GM19023 (cell line): ENCODE results near the gene LHPP.

Source experiments
- ATAC-seq: cut with Tn5 transposase; IDR thresholded peaks from one replicate; pipeline ENCODE4 v1.9.1; 2021; ENCODE audit warnings: mild to moderate bottlenecking, moderate library complexity; ENCODE audit not compliant: unreplicated experiment

LHPP gene

DNA sequence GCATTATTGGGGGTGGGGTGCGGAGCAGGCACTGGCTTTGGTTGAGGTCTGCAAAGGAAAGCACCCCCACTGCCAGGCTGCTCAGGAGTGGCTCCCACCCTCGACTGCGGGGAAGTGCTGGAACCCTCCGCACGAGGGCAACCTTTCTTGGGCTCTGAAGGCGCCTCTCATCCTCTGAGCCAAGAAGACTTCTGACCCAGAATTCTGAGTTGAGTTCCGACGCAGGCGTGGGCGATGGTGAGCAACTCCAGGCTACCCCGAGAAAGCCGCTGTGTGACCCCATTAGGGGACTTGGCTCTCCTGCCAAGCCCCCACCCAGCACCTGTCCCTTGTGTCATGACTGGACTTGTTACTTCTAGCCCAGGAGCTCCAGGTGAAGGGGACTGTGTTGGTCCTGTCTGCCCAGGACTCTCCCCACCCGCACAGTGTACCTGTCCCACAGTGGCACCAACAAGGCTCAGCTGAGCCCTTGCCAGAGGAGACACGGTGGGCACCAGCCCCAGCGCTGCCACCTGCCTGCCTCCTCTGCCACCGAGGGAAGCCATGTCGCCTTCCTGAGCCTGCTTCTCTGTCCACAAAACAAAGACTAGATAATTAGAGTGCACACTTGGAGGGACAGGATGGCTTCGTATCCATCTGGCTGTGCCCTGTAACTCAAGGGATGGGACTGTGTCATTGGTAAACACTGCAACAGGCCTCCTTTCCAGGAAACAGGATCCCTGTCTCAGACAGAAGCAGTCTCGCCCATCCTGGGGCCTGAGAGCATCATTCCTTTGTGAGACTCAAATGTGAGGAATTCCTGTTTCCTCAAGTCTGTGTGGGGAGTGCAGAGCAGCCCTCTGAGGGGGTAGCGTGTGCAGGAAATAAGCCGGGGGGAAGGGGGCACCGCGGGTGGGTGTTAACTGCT lies 128.8 kb downstream of the LHPP start:
- ATAC-seq = no peak

DNA sequence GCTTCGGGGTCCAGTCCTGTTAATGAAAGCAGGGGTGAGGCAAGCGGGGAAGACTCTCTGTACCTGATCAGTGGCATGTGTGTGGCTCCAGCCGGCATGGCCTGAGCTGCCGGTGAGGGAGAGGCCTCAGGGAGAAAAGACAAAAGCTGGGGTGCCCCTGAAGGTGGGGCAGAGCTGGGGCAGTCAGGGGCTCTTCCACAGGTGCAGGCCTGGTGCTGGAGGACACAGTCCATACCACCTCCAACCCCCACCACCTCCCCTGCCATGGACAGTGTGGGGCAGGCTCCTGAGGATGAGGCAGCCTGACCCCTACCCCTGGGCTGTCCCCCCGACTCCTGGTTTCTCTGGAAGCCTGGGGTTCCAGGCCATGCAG lies 129.5 kb downstream of the LHPP start:
- ATAC-seq = no peak

DNA sequence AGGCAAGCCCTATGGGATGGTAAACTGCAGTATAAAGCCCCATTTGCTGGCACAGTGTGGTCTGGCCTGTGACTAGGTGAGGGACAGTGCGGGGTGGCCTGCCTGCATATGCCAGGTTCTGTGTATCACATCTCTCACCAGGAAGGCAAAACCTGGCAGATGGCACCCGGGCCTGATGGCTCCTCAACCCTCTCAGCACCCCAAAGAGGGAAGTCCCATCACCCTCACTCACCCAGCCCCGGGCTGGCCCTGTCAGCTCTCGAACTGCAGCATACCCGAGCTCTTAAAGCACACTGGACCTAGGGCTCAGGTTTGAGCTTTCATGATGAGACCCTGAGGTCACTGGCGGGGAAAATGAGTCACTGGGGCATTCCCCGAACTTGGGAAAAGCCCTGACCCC lies 130.5 kb downstream of the LHPP start:
- no peak for ATAC-seq

DNA sequence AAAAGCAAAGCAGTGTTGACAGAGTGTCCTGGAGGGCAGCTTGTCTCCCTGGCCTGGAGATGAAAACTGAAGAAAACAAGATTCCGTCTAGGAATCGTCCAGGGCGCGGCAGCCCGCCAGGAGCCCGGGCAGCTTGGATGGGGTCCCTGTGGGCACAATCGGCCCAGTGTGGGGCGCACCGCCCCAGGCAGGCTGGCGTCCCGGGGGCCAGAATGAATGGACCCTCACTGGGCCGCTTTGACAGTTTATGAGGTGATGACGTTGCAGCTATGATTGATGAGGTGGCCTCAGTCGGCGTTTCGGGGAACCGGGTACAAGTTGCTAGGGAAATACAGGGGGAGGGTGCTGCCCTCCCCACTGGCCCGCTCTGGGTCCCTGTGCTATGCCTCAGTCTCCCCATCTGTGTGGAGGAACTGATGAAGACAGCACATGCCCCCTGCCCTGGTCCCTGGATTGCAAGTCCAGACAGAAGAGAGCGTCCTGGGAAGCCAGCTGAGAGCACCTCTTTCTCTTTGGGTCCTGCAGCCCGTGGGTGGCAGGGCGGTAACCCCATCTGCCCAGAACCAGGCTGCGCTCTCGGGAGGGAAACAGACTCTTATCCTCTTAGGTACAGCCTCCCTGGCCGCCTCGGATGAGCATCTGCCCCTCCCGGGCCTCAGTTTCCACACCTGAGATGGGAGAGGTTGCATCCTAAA lies 131.3 kb downstream of the LHPP start:
- no peak for ATAC-seq

DNA sequence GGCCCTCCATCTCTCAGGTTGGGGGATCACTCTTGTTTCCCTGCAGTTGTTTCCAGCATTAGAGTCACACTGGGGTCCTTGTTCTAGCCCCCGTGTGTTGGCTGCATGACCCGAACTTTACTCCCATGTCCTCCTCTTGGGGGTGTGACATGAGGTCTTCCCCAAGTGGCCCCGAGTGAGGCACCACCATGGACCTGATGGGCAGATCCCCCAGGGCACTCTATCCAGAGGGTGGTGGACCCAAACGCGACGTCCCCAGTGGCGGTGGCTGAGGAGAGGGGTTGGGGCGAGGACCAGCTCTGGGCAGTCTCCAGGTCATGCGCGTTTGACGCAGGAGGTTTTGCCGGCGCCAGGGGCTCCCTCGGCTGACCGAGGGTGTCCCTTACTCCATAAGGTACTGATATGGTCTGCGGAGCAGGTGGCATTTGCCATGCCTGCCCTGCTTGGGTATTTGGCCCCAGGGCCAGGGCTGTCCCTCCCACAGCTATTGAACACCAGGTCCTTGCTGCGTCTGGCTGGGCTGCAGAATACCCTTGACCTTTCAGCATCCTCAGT lies 131.9 kb downstream of the LHPP start:
- no peak for ATAC-seq

DNA sequence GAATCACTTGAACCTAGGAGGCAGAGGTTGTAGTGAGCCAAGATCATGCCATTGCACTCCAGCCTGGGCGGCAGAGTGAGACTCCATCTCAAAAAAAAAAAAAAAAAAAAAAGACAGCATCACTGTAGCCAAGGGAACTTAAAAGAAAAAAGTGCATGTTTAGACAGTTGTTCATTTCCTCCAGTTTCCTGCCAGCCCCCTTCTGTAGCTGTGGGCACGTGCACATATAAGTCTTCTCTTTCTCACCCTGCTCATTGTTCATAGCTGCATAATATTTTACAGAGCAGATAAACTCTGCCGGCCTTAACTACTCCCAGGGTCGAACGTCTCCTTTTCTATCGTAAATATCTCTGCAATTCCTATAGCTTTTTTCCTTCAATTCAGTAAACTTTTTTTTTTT lies 132.6 kb downstream of the LHPP start:
- no peak for ATAC-seq

DNA sequence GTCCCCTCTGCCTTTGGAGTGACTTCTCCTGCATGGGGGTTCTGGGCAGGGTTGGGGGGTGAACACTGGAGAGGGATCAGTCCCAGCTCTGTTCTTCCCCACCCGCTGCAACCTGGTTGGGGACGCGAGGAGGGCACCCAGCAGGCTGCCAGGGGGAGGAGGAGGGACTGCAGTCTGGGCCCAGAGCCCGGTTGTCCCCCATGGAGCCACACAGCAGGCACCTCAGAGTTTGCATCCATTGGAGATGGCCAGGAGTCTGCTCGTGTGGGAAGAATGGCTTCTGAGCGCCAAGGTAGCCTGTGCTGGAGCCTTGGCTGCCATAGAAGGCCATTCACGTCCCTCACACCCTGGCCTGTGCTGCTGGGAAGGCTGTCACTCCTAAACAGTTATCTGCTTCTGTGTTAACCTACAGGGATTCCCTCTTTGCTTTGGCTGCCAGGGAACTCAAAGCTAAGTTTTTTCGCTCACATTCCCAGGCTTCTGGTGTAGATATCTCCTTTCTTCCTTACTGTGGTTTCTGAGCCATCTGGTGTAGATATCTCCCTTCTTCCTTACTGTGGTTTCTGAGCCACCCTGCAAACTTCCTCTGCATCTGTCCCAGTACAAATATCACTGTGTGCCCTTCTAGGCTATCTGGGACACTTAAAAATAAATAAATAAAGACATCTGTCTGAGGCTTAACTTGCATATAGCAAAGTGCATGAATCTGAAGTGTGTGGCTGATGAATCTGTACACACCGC lies 133.7 kb downstream of the LHPP start:
- ATAC-seq = no peak

DNA sequence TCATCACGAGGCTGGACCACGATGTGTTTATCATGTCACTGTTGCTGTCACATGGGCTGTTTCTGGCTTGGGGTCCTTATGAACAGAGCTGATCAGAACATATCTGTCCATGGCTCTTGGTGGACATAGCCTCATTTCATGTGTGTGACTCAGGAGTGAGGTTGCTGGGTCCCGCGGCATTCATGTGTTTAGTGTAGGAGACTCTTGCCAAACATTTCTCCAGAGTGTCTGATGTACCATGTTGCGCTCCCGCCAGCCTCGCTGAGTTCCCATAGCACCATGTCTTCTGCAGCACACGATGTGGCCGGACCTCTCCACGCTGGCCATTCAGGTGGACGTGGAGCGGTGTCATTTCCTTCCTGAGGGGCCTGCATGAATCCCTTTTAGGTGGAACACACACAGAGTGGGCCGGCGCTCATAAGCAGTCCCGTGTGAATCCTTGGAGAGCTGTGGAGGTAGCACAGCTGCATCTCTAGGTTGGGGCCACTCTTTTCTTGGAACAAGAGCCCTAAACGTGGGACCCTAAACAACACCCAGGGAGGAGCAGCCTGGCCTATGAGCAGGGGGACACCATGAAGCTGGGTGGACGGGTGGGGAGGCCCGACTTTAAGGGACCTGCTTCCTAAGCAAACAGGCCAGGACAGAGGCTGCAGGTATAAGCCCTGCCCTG lies 134.6 kb downstream of the LHPP start:
- no peak for ATAC-seq

DNA sequence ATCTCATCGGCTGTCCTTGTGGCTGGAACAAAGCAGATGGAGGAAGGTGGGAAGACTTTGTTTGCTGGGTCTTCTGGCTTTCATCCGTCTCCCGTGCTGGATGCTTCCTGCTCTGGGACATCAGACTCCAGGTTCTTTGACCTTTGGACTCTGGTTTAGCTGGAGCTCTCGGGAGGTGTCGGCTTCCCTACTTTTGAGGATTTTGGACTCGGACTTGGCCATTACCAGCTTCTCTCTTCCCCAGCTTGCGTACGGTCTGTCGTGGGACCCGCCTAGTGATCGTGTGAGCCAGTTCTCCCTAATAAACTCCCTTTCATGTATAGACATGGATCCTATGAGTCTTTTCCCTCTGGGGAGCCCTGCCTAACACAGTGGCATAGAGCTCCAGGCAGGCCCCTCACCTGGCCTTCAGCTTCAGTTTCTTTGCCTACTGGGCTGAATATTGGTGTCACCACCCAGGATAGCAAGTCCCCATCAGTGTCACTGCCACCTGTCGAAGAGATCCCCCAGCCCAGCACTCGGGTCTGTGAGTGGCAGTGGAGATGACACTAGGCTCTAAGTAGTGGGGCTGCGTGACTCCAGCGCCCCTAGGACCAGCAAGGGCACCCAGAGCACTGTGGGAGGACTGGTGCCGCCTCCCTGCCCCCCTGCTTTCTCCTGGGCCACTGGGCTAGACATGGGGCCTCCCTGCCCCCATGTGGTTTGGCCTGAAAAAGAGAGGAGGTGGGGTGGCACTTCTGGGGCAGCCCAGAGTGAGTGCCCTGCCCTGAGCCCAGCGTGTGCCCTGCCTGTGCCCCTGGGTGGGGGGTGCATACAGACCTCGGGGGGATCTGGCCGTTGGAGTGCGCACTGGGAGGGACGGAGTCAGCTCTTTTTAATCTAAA lies 135.6 kb downstream of the LHPP start:
- ATAC-seq = no peak

DNA sequence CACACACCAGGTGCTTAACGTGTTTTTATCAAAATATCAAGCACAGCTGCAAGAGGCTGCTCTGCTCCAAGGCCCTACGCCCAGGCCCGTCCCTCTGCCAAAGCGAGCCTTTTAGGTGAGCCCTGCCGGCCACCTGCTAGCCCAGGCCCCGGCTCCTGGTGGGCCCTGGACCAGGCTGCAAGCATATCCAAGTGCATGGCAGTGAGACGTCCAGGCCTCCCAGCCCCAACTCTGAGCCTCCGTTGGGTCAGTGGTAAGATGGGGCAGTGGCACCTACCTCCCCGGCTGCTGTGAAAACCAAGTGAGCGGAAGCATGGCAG lies 136.2 kb downstream of the LHPP start:
- ATAC-seq = no peak

DNA sequence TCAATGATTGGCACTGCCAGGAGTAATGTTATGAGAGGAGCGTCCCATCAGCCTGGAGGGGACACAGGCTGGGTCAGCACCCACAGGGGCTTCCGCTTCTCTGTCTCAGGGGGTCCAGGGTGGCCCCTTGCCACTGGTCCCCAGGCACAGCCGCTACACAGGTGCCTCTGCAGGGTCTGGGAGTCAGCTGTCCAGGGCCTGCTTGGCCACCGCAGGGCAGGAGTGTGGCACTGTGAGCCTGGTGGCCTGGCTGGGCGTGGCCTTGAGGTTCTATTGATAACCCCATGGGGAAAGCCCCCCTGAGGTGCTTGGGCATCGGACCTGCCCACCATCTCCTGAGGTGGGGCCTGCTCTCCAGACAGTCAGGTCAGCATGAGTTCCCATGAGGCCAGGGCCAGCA lies 136.6 kb downstream of the LHPP start:
- ATAC-seq = no peak

DNA sequence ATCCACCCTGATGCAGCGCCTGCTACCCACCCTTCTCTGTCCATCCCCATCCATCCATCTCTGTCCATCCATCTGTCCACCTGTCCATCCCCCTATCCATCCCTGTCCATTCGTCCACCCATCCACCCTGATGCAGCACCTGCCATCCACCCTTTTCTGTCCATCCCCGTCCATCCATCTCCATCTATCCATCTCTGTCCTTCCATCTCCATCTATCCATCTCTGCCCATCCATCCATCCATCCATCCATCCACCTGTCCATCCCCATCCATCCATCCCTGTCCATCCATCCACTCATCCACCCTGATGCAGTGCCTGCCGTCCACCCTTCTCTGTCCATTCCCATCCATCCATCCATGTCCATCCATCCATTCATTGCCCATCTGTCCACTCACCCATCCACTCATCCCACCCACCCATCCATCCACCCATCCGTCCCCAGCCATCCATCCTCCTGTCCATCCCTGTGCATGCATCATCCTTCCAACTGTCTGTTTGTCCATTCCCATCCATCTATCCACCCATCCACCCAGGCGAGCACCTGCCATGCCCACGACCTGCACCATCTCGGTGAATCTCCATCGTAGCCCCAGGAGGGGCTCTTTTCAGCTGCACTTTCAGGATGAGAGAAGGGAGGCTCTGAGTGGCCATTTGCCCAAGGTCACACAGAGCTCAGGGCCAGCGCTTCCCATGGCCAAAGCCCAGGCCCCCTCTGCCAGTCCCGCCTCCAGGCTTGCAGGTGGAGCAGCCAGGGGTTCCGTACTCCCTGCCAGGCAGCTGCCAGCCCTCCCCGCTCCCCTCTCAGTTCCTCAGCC lies 137.4 kb downstream of the LHPP start:
- ATAC-seq = no peak

DNA sequence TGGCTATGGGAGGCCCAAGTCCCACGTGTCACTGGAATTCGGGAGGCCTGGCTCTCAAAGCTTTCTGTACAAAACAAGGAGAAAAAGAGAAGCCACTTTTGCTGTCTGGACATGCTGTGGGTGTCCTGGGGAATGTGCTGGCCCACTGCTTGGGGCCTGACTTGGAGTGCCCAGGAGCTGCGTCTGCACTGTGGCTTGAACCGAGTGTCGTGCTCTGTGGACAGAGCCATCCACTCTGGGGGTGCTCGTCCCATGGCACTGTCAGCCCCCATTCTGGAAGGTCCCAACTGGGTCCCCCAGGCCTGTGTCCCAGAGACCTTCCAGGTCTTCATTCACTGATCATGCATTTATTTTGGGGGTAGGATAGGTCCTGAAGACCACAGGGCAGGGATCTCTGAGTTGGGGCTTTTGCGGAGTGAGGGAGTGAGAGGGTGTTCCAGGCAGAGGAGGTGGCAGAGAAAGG lies 138.0 kb downstream of the LHPP start:
- ATAC-seq = no peak

DNA sequence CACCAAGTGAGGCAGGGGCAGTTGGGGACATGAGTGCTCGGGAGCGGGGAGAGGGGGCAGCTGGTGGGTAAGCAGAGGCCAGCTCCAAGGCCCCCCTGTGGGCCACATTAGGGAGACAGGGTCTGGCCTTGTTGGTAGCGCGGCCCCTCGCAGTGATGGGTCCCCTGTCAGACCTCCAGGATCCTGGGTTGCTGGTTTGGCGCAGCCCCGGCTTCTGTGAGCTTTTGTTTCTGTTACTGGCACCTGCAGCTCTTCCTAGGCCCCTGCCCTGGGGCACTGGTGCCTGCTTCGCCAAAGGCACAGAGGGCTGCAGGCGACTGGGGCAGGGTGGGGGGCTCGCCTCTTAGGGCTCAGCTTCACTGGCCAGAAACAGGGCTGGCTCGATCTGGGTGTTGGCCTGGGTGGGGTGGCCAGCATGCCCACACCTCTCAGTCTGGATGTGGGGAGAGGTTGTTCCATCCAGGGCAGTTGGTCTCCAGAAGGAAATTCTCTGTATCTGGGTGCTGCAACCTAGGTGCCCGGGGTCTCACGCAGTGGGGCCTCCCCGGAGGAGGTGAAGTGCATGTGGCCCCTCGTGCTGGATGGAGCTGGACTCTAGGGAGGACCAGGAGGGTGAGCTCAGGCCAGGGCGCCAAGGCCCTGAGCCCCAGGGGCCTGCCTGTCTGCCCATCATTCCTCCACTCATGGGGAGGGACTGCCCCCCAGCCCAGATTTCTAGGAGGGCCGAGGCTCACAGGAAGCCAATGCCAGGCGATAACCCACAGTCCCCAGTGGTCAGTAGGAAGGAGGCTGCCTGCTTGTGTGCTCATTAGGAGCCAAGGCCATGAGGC lies 138.6 kb downstream of the LHPP start:
- ATAC-seq = no peak

DNA sequence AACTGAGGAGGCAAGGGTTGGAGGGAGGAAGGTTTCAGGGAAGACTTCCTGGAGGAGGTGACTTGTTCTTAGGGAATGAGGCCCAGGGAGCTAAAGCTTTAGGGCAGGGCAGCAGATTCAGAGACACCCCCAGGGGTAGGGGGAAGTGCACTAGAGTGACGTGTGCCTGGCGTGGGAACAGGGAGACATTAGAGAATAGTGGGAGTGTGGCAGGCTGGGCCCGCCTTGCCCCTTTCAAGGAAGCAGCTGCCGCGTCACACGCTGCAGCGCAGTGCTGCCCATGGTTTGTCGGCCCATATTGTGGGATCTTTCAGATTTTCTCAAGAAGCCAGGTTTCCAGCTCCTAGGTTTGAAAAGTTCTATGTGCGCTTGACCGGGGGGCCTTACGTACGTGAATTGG lies 139.4 kb downstream of the LHPP start:
- ATAC-seq = no peak

DNA sequence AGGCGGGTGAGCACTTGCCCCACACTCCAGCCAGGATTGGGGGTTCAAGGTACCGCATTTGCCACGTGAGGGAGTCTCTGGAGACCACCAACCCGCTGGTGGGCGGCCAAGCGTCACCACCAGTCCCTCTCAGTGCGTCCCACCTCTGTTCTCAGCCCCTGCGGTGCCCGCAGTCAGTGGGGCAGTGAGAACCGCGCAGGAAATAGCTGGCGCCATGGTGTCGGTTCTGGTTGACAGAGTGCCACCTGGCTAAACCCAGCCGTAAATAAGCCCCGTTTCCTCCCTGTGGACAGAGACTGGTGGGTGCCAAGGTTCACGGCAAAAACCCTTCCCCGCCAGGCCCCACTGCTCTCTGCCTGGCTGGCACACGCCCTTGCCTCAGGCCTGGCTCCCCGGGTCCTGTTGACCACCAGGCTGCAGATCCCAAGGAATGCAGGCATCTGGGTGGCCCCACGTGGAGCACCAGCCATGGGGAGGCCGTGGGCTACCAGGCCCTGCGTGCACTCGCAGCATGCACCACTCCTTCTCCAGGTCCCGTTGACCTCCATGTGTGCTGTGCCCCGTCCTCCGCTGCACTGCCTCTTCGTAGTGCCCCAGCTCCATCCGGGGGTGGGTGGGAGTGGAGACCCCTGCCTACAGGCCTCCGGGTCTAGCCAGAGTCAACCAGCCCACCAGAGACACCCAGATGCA lies 140.0 kb downstream of the LHPP start:
- no peak for ATAC-seq

DNA sequence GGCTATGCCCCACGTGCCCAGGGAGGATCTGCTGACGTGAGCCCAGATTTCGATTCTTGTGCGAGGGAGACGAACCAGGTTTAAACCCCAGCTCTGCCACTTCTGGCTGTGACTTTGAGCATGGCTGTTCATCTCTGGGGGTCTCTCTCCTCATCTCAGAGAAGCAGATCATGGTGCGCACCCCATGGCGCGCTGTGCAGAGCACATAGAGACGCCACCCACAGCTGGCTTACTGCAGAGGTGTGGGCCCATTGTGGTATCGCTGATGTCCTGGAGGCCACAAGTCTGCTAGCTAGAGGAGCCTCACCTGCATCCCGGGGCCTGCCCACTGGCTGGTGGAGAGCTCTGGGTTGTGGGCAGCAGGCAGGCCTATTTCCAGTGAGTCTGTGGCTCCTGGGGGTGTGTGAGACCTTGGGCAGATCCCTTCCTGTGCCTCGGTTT lies 140.5 kb downstream of the LHPP start:
- ATAC-seq = no peak
